ENCODE measurements around the gene DLL1.

The DLL1 gene

GRCh38 chr6:170281331-170282292, 9.3 kb downstream of the DLL1 start:
- no peak for DNase-seq

DNA sequence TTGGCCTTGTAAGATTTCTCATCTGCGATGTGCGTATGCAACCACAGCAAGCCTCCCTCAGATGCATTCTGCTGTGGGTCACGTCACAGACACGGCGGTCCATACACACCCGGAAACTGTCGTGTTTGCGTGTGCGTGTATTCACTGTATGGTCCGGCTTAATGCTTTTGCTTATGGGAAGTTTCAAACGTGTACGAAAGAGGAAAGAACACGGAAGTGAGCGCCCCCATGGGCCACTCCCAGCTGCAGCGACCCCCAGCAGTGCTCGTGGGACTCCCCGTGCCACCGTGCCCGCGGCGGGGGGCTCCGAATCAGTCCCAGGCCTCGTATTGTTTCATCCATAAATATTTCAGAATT, 10.2 kb downstream of the DLL1 start:
- DNase-seq = no peak

- no peak for DNase-seq
Observed at GRCh38 chr6:170279977-170280688, 10.7 kb downstream of the DLL1 start.

- no peak for DNase-seq
Observed at GRCh38 chr6:170279426-170279825, 11.5 kb downstream of the DLL1 start.

GRCh38 chr6:170278743-170279094, 12.2 kb downstream of the DLL1 start:
- DNase-seq = no peak

DNA sequence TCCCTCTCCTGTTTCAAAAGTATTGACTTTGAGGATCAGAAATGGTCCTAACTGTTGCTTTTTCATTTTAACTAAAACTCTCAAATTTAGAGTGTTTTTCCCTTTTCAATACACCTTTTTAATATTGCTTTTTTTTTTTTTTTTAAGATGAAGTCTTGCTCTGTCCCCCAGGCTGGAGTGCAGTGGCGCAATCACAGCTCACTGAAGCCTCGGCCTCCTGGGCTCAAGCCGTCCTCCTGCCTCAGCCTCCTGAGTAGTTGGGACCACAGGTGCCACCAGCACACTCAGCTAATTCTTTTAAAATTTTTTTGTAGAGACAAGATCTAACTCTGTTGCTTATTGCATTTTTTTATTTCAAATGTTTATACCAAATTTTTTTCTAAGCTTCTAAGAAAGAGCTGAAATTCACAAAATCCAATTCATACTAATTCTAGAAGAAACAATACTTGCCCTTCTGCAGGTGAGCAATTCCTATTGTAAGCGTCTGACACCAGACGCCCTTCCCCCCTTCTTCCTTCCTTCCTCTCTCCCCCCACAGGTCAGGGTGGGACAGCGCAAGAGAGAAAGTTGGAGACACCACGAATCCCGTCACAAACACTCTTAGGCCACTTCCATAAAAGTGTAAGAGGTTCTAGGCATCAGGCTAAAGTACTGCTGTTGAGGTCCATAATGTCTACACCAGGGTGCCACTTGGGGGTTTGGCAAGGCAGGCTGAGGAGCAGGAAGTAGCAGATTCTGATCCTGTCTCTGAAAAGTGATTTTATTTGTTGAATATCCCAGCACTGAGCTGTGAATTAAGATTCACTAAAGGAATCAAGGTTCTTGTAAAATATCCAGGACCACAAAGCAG, 12.8 kb downstream of the DLL1 start:
- DNase-seq = no peak

- DNase-seq = no peak
Observed at GRCh38 chr6:170276369-170277057, 14.4 kb downstream of the DLL1 start.

- DNase-seq = no peak
Observed at GRCh38 chr6:170274713-170275560, 15.9 kb downstream of the DLL1 start.

DNA sequence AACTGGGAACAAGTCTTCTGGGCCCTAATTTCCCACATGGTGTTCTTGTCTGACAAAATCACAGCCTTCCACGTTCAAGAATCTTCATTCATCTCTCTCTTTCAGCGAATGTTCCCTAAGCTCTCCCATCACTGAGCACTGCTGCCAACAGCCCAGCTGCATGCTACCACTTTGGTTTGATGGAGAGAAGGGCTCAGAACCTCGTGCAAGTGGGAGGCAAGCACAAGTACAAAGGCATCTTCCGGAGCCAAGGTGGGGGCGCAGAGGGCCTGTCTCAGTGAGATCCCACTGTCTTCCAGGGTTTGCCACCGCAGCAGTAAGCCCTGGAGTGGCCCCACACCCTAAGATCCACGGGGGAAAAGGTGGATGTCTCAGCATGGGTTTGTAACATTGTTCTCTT, 17.2 kb downstream of the DLL1 start:
- DNase-seq = no peak

DNA sequence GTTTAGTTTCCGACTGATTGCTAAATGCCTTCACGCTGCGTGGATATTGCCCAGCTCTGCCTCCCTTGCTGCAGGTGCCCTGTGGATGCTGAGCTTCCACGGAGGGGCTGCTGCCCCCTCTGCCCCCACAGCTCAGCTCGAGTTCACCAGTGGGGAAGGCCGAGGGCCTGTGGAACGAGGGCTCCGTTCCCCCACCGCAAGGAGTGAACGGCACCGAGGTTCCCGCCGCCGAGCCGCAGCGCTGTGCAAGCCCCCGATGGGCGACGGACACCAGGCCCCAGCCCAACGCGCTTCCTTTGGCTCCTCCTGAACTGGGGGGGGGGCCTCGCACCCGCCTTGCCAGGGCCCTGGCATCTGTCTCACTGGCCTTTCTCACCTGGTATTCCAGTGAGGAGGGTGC, 17.7 kb downstream of the DLL1 start:
- no peak for DNase-seq

GRCh38 chr6:170272341-170273065, 18.4 kb downstream of the DLL1 start:
- DNase-seq = no peak

DNA sequence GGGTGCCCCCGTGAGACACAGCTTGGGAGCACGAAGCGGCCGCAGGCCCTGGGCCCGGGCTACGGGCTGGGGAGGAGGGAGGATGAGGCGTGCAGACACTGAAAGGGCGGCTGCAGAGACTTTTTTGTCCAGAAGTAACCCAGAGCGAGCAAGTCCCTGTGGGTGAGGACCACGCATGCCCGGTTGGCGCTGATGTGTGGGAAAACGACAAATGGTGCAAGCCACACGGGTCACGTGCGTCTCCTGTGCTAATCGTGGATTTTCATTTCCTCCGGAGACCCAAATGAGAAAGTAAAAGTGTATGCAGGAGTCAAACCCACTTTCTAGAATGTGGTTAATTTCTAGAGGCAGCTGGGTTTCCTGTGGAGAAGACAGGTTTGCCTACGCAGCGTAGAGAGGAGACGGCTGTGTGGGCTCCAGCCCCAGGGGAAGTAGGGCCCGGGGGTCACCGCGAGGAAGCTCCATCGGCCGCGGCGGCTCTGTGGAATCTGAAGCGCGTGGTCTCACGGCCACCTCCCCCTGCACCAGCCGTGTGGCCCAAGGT, 19.0 kb downstream of the DLL1 start:
- DNase-seq = no peak

GRCh38 chr6:170270984-170271593, 19.8 kb downstream of the DLL1 start:
- no peak for DNase-seq

- DNase-seq = no peak
Observed at GRCh38 chr6:170269846-170270541, 20.9 kb downstream of the DLL1 start.

DNA sequence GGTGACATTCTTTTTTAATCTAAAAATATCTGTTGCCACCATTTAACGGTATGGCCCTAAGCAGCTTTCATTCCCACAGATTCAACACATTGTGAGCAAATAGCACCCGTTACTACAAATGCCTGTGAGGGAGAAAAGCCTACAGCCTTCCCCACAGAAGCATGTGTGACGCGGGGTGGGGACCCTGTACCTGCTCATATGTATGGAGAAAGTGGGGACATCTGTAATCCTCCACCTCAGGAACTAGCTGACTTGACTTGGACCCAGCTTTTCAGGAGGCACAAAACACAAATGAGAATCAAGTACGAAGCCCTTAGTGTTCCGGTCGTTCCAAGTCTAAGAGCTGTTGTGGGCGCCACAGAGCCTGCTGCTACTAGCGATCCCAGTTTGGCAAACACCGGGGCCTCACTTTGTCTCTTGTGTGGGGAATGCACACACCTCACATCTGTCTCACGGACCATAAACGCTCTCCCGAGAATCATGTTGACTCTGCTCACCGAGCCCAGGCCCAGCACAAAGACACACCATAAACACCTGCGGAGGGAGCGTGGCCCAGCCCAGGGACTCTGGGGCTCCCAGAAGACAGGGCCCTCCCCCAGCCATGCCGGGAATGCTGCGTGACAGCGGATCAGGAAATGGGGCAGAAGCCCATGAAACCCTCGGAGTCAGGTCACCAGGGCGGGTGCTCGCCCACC, 21.6 kb downstream of the DLL1 start:
- no peak for DNase-seq

GRCh38 chr6:170268216-170269129, 22.4 kb downstream of the DLL1 start:
- no peak for DNase-seq

GRCh38 chr6:170267688-170268087, 23.2 kb downstream of the DLL1 start:
- no peak for DNase-seq

Data from amniotic stem cell (primary cell).